Fibroblast of the conjunctiva (primary cell): Measurements from ENCODE around the gene IKZF3.
"Not testable (repeated sequence)": the region's sequence is repeated elsewhere in the genome, so short reads cannot be mapped to it uniquely, and the experiment has no call there.

Source experiments
- DNase-seq: peaks from one replicate; pipeline ENCODE4 v3.0.0-alpha.2; 2010; ENCODE audit warnings: low read depth

IKZF3 gene

DNA sequence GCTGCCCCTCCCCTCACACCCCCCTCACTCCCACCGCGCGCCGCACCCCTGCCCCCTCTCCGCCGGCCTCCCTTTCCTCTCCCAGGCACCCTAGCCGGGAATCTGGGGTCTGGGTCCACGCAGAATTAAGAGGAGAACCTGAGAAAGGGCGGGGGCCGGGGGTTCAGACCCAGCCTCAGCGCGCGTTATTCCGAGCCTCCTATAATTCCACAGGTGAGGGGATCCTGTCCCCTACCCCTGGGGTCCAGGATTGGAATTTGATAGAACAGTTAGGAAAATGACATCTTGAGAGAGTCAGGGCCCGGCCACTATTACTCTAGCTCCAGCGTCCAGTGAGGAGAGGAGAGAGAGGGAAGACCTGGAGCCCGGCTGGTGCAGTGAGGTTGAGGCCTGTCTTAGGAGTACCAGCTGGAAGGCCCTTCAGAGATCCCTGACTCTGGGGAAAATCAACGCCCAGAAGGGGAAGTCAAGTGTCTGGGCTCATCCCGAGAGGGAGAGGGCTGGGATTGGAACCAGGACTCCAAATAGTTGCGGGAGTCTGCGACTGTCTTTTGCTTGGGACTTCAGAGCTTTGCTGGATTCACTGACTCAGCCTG, 109.1 kb downstream of the IKZF3 start:
- no peak for DNase-seq

DNA sequence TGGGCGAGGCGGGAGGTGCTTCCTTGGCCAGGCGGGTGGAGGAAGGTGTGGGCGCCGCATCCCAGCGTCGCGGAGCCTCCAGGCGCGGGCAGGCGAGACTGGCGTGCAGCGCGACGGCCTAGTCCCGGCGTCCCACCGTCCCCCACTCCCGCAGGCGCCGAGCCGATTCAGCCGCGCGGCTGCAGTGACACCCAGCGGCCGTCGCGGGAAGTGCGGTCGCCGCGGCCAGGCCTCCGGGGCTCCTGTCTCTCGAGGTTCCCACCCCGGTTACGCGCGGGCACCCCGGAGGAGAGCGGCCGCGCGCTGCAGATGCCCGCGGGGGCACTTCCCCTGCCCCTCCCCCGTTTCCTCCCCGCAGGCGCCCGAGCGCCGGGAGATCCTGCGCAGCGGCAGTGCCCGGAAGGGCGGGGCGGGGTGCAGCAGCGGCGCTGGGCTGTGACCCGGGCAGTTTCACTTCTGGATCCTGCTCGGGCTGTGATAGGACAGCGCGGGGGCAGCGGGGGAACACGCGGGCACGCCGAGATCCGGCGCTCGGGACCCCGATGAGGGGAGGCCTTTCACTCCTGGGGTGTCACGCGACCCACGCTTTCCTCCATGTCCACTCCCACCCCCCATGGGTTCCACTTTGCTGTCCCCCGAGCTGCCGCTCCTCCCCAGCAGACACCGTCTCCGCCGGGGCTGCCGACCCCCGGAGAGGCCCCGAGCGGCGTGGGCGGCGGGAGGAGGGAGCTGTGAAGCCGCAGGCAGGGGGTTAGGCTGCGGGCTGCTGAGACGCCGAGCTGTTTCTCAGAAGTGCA, 109.8 kb downstream of the IKZF3 start:
- peak; percentile 75 for DNase-seq

DNA sequence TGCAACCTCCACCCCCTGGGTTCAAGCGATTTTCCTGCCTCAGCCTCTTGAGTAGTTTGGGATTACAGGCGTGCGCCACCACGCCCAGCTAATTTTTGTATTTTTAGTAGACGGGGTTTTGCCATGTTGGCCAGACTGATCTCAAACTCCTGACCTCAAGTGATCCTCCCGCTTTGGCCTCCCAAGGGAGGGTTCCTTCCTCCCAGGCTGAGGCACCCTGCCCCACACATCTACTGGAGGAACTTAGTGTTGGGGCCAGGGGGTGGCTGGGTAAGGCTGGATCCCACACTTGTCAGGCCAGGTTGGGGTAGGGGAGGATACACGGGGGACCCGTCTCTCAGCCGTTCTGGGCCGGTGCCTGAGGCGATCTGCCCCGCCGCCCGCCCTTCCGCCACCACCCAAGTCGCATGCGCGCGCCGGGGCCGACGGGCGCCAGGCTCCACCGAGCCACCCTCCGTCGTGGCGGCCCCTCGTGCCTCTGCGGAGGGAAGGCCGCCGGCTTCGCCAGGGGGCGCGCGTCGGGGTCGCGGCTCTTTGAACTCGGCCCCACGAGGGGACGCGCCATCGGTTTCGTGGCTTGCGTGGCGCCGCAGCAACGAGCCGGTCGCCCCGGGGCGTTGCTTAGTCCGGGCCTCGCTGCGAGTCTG, 110.5 kb downstream of the IKZF3 start:
- DNase-seq = no peak

DNA sequence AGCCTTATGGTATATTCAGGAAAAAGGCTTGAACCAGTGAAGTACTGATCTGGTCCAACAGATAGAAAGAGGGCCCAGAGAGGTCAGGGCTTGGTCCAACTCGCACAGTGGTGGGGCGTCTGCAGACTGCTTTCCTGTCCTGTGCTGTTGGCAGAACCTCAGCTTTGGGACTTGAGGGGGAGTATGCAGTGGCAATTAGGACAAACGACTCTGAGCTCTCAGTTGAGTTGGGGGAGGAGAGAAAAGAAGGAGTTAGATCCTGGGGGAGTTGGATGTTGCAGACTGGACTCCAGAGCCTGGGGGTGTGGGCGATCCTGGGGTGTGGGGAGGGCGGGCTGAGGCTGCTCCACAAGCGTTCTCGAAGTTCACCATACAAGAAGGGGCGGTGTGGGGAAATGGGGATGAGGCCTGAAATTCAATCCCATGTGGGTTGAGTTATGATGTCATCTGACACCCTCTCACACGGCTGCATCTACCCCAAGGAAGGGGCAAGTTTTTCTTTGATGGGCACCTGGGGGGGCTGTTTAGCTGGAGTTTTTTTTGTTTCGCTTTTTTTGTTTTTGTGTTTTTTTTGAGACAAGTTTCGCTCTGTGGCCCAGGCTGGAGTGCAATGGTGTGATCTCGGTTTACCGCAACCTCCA, 111.8 kb downstream of the IKZF3 start:
- DNase-seq = no peak

DNA sequence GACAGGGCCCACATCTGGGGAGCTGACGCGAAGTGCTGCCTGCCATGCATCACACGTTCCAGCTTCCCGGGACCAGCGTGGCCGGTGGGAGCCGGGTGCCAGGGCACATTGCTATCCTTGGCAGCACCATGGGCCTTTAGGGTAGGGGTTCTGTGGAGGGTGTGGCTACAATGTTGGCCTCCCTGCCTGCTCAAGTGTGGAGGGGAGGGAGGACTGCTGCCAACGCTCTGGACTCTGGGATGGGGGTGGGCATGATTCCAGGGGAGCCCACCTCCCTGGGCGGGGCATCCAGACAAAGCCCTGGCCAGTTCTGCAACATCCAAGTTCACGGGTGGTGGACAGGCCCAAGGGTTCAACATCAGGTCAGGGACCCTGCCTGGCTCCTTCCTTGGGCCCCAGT, 112.5 kb downstream of the IKZF3 start:
- DNase-seq = no peak

DNA sequence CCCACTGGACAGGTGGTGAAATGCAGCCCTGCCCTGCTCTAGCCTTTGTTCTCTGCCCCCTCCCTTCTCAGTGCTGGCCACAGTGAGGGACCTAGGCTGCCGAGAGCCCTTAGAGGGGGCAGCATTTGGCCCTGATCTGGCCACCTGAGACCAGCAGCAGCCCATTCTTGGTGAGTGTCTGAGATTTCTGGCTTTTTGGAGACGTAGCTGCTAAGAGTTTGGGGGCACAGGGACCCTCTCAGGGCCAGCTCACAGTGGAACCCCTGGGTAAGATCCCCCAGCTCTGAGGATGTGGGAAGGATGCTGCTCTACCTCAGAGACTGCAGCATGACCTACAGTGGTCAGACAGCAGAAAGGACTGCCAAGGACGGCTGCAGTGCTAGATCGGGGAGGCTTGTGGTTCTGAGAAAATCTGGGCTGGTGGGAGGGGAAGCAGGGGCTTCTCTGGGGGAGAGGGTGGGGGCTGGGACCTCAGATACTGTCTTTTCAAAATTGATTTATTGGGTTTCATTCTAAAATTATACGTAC, 113.0 kb downstream of the IKZF3 start:
- no peak for DNase-seq

DNA sequence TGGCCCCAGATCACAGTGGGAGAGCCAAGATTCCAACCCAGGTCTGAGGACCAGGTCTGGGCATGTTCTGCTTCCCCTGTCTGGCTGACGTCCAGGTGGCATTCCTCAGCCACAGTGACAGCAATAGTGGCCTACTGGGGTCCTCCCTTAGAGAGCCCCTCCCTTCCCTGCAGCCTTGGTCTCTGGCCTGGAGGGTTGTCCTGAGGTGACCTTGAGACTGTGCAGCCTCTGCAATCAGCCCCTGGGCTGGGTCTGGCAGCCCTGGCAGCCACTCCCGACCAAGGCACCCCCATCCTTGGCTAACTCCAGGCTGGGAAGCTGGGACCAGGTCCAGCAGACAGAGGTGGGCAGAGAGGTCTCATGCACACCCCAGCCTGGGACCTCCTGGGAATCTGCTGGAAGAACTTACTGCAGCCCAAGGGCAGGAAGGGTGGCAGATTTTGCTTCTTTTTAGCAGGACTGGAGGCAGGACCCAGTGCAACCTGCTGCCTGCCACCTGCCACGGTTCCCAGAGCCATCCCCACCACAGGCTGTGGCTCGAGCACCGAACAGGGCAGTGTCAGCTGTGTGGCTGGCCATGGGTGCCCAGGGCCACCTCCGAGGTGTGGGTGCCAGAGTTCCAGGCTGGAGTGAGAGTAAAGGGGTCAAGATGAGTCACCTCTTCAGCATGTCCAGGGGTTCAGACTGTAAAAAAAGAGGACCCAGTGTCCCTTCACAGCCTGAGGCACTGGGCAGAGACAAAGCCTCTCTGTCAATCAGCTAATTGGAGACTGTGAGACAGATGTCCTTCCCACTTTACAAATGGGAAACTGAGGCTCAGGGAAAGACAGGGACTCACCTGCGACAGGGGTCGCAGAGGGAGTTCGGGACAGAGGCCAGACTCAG, 113.7 kb downstream of the IKZF3 start:
- DNase-seq = no peak

DNA sequence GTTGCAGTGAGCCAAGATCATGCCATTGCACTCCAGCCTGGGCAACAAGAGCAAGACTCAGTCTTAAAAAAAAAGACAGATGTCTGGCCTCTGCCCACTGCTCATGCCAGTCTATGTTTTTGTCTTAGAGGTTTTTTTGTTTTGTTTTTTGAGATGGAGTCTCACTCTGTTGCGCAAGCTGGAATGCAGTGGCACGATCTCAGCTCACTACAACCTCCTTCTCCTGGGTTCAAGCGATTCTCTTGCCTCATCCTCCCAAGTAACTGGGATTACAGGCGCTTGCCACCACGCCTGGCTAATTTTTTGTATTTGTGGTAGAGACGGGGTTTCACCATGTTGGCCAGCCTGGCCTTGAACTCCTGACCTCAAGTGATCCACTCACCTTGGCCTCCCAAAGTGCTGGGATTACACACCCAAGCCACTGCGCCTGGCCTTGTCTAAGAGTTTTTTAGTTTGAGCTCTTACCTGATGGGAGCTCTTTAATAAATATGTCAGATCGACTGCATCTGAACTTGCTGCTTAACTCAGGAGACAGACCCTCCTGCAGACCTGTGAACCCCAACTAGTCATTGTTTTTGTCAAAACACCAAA, 115.6 kb downstream of the IKZF3 start:
- not testable (repeated sequence) for DNase-seq

DNA sequence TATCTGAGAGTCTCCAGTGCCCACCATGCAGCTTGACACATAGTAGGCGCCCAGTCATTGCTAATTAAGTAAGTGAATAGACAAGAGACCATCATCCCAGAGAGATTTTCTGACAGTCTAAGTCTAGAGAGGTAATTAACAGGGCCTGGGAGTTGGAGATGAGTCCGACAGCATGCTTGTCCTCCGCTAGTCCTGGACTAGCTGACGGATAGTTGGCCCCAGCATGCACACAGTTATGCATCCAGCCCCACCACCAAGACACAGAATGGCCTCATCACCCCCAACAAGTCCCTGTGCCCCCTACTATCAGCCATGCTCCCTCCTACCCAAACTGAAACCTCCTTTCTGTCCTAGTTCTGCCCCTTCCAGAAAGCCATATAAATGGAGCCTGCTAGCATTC, 116.4 kb downstream of the IKZF3 start:
- DNase-seq = no peak

DNA sequence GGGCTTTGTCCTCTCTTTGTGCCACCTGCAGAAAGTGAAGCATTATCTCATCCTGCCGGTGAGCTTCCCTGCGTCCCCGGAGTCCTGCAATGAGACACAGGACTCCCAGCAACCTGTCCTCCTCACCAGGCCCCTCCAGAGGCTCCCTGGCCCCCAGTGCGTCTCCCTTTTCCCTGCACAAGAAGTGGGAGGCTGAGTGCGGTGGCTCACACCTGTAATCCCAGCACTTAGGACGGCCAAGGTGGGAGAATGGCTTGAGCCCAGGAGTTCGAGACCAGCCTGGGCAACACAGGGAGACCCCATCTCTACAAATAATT, 118.0 kb downstream of the IKZF3 start:
- no peak for DNase-seq

DNA sequence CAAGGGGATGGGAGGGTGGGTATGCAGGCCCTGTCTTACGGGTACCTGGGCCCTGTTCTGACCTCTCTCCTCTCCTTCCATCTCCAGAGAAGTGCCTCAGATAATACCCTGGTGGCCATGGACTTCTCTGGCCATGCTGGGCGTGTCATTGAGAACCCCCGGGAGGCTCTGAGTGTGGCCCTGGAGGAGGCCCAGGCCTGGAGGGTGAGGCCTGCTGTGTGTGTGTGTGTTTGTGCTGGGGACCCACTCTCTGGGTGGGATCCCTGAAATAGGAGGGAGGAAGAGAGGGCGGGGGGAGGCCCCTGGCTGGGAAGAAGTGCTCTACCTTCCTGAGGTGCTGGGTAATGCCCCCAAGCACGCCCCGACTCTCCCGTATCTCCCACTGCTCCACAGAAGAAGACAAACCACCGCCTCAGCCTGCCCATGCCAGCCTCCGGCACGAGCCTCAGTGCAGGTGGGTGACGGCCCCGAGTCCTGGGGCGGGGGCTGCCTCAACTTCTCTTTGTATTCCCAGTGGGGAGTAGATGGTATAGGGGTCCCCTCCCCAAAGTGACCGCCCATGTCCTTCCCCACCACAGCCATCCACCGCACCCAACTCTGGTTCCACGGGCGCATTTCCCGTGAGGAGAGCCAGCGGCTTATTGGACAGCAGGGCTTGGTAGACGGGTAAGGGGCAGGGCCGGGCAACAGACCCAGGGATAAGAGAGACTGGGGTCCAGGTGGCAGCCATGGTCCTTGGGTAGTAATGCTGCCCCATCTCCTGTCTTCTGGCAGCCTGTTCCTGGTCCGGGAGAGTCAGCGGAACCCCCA, 118.6 kb downstream of the IKZF3 start:
- no peak for DNase-seq

DNA sequence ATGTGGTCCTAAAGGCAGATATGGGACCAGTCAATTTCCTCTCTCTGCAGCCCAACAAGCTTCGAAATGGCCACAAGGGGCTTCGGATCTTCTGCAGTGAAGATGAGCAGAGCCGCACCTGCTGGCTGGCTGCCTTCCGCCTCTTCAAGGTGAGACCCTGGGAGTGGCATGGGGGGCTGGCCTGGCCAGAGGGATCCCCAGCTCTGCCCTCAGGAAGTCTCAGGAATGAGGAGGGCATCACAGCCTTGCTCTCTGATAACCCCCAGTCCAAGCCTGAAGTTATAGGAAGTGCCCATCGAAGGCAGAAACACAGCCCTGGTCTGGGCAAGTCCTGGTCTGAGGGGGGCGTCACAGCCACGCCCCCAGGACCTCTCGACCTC, 119.3 kb downstream of the IKZF3 start:
- DNase-seq = no peak

DNA sequence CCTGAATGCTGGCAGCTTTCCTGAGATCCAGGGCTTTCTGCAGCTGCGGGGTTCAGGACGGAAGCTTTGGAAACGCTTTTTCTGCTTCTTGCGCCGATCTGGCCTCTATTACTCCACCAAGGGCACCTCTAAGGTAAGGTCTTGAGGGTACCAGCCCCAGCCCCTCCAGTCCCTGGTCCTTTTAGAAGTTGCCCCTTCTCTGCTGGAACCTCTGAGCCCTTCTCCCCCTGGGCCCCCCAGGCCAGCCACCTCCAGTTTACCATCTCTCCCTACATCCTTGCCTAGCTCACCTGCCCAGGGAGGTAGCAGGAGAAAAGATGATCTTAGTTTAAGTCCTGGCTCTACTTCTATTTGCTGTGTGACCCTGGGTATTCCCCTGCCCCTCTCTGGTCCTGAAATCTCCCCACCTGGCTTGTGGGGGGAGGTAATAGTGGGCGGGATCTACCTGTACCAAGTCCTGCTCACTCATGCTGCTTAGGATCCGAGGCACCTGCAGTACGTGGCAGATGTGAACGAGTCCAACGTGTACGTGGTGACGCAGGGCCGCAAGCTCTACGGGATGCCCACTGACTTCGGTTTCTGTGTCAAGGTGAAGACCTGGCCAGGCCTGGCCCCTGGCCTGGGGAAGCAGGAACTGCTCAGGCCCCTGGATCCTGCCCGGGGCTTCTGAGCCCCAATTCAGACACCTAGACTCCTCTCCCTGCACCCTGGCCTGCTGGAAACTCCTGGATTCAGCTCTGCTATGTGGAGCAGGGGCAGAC, 119.9 kb downstream of the IKZF3 start:
- no peak for DNase-seq

DNA sequence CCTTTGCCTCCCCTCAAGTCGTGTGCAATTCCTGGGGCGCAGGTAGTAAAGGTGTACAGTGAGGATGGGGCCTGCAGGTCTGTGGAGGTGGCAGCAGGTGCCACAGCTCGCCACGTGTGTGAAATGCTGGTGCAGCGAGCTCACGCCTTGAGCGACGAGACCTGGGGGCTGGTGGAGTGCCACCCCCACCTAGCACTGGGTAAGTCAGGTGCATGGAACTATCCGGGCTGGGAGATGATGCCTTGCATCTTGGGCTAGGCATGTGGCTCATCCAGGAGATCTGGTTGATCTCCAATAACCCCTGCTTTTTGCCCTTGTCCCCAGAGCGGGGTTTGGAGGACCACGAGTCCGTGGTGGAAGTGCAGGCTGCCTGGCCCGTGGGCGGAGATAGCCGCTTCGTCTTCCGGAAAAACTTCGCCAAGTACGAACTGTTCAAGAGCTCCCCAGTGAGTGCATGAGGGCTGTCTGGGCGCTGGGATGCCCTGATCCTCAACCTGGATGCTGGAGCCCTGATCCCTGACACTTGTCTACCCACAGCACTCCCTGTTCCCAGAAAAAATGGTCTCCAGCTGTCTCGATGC, 121.2 kb downstream of the IKZF3 start:
- no peak for DNase-seq

DNA sequence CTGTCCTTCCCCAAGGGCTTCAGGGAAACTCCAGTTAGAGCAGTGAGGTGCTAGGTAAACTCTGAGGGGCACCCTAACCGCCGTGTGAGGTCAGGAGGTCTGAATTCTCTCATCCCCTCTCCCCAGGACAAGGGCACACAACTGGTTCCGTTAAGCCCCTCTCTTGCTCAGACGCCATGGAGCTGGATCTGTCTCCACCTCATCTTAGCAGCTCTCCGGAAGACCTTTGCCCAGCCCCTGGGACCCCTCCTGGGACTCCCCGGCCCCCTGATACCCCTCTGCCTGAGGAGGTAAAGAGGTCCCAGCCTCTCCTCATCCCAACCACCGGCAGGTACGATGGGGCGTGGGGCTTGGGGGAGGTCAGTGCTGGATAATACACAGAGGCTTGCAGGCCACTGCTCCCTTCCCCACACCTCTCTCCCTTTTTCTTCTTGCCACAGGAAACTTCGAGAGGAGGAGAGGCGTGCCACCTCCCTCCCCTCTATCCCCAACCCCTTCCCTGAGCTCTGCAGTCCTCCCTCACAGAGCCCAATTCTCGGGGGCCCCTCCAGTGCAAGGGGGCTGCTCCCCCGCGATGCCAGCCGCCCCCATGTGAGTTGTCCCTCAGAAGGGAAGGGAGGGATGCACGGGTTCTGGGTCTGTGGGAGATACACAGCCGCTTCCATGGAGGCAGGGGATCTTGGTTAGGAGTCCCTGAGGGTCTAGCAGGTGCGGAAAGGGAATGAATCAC, 121.8 kb downstream of the IKZF3 start:
- DNase-seq = no peak

DNA sequence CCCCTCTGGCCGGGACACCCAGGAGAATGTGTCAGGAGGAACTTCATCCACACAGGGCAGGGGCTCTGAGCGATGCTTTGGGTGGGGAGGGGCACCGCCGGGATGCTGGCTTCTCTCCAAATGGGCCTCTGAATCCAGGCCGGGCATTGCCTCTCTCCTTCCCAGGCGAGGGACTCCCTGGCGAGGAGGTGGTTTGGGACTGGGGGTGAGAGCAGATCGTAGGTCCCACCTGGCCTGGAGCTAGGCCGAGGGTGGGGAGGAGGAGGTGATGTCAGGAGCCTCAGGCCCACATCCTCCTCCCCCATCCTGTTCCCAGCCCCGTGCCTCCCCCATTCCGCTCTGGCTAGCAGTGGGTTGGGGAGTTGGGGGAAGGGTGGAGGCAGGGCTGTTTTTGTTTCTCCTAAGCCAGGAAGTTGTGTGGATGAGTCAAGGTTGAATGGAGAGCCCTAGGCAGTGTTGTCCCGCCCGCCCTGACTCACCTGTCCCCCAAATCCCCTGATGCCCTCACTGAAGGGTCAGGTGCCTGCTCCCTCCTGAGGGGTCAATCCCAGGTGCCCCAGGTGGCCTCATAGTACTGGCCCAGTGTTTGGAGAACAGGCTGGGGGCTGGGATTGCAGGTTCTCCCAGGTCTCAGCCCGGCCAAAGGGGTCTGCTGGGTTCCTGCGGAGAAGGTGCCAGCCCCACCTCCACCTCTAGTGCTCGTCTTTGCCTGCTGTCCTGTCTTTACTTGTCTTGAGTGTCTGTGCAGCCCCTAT, 123.6 kb downstream of the IKZF3 start:
- no peak for DNase-seq

DNA sequence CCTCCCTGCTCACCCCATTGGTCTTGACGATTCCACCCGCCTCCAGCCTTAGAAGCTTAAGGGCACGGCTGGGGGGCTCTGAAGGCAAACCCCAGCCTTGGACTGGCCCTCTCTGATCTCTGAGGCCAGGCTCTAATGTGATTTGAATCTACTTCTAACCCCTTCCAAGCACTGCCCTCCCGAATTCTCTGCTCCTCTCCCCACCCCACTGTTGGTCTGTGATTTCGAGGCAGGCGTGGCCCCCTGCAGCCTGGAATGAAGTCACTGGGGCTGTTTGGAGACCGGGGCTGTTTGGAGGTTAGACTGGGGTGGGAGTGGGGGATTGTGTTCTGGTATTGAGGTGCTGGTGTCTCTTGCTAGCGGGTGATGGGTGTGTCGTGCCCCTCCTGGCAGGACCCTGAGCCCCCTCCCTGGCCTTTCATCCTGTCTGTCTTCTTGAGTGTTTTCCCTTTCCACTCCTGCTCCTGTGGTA, 124.2 kb downstream of the IKZF3 start:
- no peak for DNase-seq
